ENCODE data around the gene TLR10.

DNA sequence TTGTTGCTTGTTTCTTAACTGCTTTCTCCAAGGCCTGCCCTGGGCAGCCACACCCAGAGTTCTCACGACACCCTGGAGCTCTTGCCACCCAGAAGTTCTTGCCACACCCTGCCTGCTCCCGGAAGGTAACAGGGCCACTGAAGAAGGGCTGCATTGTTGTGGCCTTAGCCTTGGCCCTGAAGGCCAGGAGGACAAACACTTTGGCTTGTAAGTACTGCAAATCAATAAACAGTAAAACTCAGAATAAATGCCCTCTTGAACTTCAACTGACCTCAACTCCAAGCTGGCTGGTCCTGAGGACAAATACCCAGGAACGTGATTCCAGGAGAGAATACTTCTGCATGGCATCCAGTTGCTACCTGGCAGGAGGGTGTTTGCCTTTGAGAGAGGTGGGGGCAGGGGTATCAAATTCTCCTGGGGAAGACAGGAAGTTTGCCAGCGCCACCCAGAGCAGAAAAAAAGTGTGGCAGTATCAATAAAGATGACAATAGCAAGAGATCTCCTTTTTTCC lies 54.1 kb downstream of the TLR10 start:
- TF ChIP-seq, protein P1, sequence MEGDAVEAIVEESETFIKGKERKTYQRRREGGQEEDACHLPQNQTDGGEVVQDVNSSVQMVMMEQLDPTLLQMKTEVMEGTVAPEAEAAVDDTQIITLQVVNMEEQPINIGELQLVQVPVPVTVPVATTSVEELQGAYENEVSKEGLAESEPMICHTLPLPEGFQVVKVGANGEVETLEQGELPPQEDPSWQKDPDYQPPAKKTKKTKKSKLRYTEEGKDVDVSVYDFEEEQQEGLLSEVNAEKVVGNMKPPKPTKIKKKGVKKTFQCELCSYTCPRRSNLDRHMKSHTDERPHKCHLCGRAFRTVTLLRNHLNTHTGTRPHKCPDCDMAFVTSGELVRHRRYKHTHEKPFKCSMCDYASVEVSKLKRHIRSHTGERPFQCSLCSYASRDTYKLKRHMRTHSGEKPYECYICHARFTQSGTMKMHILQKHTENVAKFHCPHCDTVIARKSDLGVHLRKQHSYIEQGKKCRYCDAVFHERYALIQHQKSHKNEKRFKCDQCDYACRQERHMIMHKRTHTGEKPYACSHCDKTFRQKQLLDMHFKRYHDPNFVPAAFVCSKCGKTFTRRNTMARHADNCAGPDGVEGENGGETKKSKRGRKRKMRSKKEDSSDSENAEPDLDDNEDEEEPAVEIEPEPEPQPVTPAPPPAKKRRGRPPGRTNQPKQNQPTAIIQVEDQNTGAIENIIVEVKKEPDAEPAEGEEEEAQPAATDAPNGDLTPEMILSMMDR (conservative IDR thresholded peaks at IDR 0.05 in 1 of 2, IDR thresholded peaks at IDR 0.05 in 1 of 2; ENCODE audit: extremely low read depth in 1 of 2, insufficient read depth in 1 of 2, low read depth in 1 of 2, low read length in 2 of 2) = peak; percentile 10 to 31
- no peak for TF ChIP-seq EZH2 (IDR thresholded peaks at IDR 0.05; ENCODE audit: borderline replicate concordance, low read length)

All from mammary epithelial cell (primary cell).